Uterus (tissue), 2 donors: ENCODE results near the gene PLEKHM3.
"Not testable (repeated sequence)": the region's sequence is repeated elsewhere in the genome, so short reads cannot be mapped to it uniquely, and the experiment has no call there.

Experiments
- CTCF ChIP-seq, 4 experiments: fragments of 200-600 bp in 2 of 4; fragments of 450-650 bp in 2 of 4; sonication (generic) in 2 of 4; IDR thresholded peaks; one replicate each; pipeline ENCODE4 v1.5.1; 2016 to 2019; ENCODE audit warnings: antibody characterized with exemption in 4 of 4, mild to moderate bottlenecking in 2 of 4, moderate library complexity in 1 of 4
- POLR2A ChIP-seq, 2 donors: fragments of 450-650 bp; IDR thresholded peaks; one replicate each; pipeline ENCODE4 v1.6.1; 2016; ENCODE audit warnings: antibody characterized with exemption in 2 of 2, mild to moderate bottlenecking in 1 of 2, moderate library complexity in 1 of 2

GRCh38 chr2:207949245-207949644 lies 76.1 kb downstream of the PLEKHM3 start:
- TF ChIP-seq POLR2A, CTCF (IDR thresholded peaks at IDR 0.05): not testable (repeated sequence)
